OCI-M2 (cell line): ENCODE results near the gene C18orf63.
"Not testable (repeated sequence)": the region's sequence is repeated elsewhere in the genome, so short reads cannot be mapped to it uniquely, and the experiment has no call there.

Source experiments
- DNase-seq: peaks from one replicate; lab custom pipeline; 2025; ENCODE audit not compliant: unreplicated experiment; lab: John Stamatoyannopoulos, UW

Gene C18orf63

DNA sequence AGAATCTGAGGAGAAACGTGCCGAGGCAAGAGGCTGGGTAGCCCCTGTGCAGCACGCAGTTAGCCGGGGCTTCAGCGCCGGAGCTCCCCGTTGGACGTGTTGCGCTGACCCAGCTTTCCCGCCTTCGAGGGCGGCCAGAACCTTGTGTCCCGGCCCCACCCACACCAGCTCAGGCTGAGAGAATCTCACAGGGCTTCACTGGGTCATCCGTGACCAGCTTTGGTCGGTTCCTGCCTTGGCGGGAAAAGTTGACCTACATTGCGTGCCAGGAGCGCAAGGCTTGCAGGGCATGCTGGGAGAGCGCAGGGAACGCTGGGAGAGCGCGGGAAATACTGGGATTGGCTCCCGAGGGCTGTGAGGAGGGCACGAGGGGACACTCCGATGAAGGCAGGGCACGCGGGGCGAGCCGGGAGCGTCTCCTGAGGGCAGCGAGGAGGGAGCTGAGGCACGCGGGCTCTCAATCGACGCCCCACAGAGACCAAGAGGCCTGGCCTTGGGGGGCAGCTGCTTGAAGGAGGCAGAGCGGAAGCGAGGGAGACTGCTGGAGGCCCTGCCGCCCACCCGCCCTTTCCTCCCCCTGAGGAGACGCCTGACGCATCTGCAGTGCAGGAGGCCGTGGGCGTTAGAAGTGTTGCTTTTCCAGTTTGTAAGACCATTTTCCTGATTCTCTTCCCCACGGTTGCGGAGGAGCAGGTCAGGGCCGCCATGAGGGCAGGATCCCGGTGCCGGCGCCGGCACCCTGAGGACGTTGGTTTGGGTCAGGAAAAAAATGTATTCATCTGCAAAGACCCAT is at the start of gene C18orf63:
TSS of gene C18orf63 (plus strand) at position 376 of the 793 bp plus-strand sequence. CDS start 2,027 bp downstream, outside the sequence.
- no peak for DNase-seq

DNA sequence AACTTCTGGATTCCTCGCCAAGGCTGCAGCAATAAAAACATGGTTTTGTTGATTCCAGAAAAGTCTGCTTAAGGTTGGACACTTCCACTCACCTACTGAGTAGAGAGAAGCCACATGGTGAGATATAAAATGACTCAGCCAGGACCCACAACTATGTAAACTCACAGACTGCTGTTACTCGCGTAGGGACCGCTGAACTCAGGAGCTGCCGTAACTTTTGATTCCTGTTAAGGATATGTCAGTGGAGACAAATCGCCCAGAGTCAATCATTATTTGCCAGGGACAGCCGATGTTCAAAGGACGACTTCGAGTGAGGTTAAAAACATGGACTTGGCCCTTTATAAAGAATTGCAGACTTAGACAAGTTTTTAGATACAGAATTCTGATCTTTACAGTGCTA is 49.5 kb upstream of the C18orf63 start:
- DNase-seq: no peak

DNA sequence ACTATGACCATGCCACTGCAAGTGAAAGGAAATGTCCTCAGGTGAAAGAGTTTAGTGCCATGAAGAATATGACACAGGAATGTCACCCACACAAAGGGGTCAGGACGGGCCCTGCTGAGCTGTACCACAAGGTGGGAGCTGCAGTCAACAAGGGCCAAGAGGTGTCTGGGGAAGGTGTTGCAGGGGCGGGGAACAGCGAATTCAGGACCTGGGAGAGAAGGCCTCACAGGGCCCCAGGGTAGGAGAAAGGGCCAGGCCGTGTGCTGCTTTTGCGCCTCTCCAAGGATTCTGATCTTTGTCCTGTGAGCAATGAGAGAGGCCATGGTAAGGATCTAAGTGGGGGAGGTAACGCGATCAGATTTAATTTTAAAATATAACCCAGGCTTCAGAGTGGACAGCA is 47.5 kb upstream of the C18orf63 start:
- DNase-seq: no peak

DNA sequence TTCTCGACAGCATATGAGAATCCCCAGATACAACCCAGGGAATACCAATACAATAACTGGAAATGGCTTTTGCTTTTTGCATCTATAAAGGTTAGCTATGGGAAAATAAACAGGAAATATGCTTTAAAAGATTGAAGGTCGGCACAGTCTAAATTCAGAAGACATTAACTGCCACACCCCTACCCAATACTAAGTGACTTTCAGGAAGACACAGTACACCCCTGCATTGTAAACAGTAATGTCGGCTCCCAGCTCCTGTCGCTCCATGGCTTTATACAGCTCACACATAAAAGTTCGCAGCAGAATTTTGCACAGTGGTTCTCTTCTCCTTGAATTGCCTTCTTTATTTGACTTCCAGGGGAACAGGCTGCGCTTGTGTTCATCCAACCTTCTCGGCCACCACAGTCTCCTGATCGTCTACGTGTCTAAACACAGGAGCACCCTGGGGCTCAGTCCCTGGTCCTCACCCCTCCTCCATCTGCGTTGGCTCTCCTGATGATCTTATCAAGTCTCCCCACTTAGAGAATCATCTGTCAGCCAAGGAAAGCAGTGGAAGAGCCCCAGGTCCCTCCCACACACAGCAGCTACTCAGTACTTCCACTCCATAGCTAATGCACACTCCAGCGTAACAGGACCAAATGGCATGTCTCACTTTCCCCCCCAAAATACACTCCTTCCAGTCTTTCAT is 46.6 kb upstream of the C18orf63 start:
- DNase-seq: no peak

DNA sequence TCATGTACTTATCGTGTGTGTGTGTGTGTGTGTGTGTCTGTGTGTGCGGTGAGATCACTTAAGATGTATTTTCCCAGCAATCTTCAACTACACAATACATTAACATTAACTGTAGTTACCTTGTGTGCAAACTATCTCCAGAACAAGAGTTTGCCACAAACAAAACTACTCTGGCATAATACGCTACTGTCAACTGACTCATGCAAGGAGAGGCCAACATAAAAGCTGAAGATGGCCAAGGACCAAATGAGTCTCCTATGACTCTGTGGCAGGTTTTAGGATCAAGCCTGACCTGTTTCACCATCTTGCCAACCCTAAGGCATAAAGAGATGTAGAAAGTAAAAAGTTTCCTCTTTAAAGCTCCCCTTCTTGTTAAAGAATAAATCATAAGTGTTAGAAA is 44.0 kb upstream of the C18orf63 start:
- no peak for DNase-seq

DNA sequence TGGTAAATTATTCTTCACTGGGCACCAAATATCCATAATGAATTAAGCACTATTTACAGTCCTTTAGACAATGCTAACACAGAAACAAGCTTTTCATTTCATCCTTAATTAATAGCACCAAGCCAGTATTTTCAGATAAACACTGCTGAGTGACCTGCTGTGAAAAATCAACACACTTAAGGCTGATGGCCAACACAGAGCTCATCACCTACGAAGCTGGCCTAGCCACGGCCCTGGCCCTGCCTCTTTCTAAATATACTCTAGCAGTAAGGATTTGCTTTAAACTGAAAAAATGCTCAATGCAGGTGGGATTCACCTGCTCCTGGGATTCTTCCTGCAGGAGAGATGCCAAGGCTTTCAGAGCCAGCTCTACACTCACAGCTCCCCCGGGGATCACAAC is 42.2 kb upstream of the C18orf63 start:
- no peak for DNase-seq

DNA sequence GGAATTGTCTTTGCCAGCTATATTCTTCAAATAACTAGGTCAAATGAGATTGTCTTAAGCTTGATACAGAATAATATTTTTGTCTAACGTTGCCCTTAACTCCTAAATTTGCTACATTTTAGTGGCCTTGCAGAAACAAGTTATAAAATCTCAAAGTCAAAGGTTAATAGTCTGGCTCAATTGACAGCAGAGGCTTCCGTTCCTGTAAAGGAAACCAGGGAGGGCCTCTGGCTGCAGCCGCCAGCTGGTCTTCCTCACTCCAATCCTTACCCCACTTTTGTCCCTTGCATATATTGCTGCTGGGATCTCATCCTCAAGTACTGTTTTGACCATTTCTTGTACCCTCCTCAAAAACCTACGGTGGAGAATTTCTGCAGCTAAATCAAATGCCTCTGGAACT is 40.9 kb upstream of the C18orf63 start:
- DNase-seq: no peak

DNA sequence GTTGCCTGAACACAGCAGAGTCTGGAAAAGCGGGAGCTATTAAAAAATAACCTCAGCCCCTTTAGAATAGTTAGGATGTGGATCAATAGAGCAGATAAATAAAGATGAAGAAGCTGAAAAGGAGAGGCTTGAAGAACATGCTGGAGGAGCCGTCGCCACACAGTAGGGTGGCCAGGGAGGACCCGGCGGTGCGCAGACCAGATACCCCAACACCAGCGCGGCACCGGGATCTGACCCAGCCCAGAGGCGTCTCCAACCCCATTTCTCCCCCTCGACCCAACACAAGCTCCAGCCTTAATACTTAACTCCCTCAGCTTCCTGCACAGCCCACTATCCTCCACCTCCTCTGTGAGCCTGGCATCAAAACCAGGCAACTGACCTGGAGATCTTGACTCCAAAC is 39.9 kb upstream of the C18orf63 start:
- DNase-seq: no peak

DNA sequence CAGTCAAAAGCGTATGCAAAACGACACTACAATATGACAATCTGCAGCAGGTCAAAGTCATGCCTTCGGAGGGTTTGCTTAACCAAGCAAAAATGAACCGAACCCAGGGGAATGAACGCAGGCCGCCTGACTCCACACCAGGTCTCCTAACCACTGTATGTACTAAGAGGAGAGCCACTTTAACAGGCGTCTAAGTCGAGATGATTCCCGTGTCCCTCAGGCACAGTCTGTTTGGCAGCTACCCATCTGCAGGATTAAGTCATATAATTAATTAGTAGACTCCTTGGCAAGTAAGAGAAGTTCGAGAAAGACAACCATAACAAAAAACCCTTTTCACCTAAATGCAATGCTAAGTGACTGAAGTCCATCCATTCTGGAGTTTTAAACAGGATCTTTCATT is 39.0 kb upstream of the C18orf63 start:
- DNase-seq: no peak

DNA sequence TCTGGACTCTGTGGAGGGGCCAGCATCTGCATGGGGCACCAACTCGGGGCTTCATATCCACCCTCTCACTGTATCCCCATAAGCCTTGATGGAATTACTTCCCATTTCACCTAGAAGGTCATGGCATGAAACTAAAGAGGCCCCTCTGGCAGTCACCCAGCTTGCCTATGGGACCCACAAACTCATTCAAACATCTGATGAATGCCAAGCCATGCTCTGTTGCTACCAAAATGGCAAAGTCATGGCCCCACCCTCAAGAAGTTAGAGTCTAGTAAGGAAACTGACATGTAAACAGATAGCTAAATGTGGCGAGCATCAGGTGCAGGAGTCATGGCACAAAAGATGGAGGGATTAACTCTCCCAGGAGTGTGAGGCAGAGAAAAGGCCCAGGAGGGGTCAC is 38.3 kb upstream of the C18orf63 start:
- DNase-seq: no peak

DNA sequence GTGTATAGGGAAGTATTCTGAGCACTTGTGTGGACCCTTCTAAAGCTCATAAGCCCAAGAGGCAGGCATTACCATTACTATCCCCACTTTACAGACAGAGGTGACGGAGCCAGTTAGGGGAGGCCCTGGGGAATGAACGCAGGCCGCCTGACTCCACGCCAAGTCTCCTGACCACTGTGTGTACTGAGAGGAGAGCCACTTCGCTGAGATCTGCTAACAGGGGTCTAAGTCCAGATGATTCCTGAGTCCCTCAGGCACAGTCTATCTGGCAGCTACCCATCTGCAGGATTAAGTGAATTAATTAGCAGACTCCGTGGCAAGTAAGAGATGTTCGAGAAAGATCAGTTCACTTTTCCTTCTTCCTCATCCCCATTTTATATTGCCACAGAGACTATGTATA is 37.6 kb upstream of the C18orf63 start:
- DNase-seq: no peak

DNA sequence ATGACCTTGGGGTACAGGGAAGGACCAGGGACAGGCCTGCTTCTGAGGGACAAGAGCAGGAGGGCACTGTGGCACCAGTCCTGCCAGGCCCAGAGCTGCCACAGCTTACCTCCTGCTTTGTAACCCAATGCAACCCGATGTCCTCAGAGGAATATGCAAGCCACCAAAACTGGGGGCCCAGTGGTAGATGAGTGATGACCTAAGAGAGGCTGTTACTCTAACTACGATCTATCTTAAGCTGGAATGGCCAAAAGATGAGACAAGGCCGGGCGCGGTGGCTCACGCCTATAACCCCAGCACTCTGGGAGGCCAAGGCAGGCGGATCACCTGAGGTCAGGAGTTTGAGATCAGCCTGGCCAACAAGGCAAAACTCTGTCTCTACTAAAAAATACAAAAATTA is 36.7 kb upstream of the C18orf63 start:
- DNase-seq: no peak

DNA sequence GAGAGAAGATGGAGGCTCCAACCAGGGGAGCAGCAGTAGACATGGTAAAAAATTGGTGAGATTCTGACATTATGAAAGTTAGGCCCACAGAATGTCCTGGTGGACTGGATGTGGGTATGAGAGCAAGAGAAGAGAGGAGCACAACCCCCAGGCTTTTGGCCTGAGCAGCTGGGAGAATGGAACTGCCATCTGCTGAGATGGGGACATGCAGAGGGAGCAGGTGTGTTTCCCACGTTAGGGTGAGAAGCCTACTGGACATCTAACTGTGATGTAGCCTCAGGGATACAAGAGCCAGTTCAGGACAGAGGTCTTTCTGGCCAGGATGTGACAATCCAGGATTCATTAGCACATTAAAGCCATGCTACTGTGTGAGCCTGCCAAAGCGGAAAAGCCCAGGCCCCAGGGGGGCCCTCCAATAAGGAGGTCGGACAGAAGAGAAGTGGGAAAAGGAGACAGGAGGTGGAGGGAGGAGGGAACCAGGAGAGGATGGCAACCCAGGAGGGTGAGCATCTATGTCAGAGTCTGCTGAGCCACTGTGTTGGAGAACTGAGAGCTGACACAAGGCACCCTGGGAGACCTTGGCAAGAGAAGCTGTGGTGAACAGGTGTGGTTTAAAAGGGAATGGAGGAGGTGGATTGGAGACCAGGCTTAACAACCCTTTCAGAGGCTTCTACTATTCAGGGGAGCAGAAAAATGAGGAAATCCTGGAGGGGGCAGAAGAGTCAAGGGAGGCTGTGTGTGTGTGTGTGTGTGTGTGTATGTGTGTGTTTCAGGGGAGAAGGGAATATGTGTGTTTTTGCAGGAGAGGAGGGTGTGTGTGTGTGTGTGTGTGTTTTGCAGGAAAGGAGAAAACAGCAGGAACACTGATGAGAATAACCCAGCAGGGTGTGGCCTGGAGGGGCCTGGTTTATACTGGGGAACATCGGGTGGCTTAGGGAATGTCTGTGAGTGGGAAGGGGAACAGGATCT is 34.3 kb upstream of the C18orf63 start:
- DNase-seq: no peak

DNA sequence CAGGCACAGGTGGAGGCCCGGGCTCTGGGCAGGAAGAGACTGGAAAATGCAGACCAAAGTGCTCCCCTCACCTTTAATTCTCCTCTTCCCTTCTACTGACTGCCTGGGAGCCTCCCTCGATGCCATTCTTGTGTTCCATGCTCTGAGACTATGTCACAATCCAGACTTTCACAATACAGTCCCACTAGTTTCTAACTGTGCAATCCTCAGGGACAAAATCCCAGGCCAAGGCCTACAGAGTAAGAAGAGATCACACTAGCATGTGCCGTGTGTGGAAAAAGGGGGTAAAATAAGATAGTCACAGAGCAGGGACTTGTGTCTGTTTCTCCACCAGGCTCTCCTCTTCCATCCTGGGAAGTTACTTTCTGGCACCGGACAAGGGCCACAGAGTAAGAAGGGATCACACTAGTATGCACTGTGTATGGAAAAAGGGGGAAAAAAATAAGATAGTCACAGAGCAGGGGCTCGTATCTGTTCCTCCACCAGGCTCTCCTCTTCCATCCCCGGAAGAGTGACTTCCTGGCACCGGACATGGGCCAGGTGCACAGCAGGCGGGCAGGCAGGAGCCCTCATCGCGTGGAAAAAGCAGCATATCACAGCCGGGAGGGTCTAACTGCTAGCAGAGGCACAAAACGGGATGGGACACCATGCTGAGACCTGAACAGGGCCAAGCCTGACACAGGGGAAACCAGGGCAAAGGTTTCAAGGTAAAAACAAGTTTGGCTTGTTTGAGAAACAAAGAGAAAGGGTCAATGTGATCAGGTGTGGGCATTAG is 33.5 kb upstream of the C18orf63 start:
- no peak for DNase-seq

DNA sequence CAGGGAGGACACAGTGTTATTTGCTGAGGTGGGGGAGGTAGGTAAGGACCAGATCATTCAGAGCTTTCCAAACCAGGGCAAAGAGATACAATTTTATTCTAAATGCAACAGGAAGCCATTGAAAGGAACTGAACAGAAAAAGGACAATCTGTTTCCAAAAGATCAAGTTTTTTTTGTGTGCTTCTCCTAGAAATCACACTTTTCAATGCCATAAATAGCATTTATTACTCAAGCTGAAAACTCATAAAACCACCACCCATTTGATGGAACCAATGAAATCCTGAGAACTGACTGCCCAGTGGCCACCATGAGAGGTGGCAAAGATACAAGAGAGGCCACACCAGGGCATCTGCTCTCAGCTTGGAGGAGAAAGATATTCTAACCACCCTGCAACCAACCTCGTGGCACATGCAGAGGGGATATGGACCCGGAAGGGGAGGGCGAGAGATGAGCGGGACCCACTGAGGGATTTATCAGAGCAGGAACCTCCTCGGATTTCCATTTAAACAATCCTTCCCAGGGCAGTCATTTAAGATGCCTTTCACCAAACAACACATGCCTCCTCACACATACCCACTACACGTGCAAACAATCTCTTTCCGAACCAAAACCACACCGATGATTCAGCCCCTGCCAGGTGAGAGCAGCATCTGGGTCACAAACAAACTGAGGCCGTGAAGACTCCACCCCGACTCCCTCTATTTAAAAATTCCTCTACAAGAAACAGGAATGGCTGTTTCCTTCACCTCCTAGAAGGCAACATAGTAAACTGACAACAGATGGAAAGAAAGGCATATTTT is 32.7 kb upstream of the C18orf63 start:
- DNase-seq: no peak

DNA sequence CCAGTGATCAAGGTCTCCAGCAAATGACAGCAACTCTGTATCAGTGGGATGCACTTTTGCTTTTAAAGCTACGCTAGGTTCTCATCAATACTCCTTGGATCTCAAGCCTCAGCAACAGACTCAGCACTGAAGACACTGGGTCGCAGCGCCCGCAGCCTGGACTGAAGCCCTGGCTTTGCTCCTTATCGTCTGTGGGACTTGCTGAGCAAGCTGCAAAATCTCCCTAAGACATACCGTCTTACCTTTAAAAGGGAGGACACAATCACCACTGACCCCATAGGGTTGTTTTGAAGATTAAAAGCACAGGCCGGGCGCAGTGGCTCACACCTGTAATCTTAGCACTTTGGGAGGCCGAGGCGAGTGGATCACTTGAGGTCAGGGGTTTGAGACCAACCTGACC is 32.0 kb upstream of the C18orf63 start:
- DNase-seq: no peak

DNA sequence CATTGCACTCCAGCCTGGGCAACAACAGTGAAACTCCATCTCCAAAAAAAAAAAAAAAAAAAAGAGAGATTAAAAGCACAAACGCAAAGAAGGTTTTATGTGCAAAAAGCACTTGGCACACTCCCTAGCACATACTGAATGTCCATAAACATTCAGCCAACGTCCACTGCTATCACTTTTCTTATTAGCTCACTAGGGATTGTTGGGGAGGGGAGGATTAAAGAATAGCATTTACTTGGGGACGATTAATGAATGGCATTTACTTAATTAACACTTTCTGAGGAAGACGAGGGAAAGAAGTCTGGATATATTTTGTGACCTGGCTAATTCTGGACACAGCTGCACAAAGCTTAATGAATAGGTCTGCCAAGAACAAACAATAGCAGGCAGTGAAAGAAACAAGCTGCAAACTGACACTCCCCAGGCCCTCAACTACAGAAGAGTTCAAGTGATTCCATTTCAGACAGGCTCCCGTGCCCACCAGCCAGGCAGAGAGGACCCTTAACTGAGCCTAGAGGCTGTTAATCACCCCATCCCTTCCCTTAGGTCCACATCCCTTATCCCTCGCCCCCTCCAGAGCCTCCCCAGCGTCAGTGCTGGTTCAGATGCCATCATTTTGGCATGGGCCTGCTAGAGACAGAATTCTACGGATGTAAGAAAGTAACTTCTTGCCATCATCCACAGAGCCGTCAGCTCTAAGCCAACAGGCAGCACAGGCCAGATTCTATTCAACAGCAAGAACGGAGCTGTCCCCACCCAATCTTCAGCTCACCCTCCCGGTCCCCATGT is 31.3 kb upstream of the C18orf63 start:
- DNase-seq: no peak

DNA sequence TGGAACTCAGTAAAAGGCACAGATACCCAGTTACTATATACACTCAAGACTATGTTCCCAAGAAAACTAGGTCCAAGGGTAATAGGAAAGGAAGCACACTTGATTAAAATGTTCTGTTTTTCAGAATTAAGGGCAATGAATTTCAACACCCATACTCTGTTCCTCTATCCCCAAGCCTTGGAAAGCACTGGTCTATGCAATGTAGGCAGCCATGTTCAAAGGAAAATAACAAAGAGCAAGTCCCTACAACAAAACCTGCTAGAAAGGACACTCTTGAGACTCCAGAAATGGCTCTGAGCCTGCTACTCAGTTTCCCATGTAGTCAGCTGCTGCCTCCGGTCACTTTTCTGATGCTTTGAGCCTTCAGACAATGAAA is 30.7 kb upstream of the C18orf63 start:
- DNase-seq: no peak

DNA sequence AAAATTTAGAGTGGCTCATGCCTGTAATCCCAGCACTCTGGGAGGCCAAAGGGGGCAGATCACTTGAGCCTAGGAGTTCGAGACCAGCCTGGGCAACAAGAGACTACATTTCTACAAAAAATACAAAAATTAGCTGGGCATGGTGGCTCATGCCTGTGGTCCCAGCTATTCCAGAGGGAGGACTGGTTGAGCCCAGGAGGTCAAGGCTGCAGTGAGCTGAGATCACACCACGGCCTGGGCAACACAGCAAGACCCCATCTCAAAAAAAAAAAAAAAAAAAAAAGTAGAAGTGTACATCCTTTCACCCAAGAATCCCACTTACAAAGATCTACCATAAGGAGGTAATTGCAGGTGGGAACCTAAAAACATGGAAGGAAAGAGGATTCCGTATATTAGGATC is 30.1 kb upstream of the C18orf63 start:
- not testable (repeated sequence) for DNase-seq
